ENCODE measurements around the gene NDRG3. TPM values are rescaled to one million over a fixed set of nuclear protein-coding genes. Genes with fewer than 3 reads are reported as not detected.
"Not testable (repeated sequence)": the region's sequence is repeated elsewhere in the genome, so short reads cannot be mapped to it uniquely, and the experiment has no call there.

Gene NDRG3
- polyA plus RNA-seq, 1 donor from 2014 or later, result 61.0 TPM

GRCh38 chr20:36613974-36614373 is 131.9 kb downstream of the NDRG3 start:
- H3K36me3 ChIP-seq (ENCODE audit: insufficient read depth, low read length), result no peaks in the 10 kb centered on the region

GRCh38 chr20:36611625-36612024 is 134.3 kb downstream of the NDRG3 start:
- Histone ChIP-seq H3K27me3 (ENCODE audit: insufficient read depth, low read depth, low read length) (no peaks in the 10 kb centered on the region), H3K27ac (ENCODE audit: low read length) (no peak overlapping the region), H3K9me2 (ENCODE audit: insufficient read depth, low read length) (no peaks in the 10 kb centered on the region), H3F3A (ENCODE audit: insufficient read depth, low read length, poor library complexity, severe bottlenecking) (no peaks in the 10 kb centered on the region), H4K20me1 (ENCODE audit: insufficient read depth) (no peaks in the 10 kb centered on the region), H3K9ac (ENCODE audit: low read length) (no peak overlapping the region), H3K9me3 (ENCODE audit: low read length) (no peaks in the 10 kb centered on the region), H3K36me3 (ENCODE audit: insufficient read depth, low read length) (no peaks in the 10 kb centered on the region), H2AFZ (ENCODE audit: low read depth, low read length) (no peak overlapping the region), H3K4me2 (ENCODE audit: low read length) (no peak overlapping the region), H3K4me3 (ENCODE audit: low read length) (no peak overlapping the region), H3K79me2 (replicated peaks; ENCODE audit: insufficient read depth, low read length) (peaks cover 15% of the 10 kb centered on the region)
- TF ChIP-seq RAD21 (conservative IDR thresholded peaks at IDR 0.05) (no peak), CTCF (IDR thresholded peaks at IDR 0.05; ENCODE audit: poor library complexity, severe bottlenecking) (no peak), POLR2AphosphoS5 (IDR thresholded peaks at IDR 0.05) (no peak), SMC3 (conservative IDR thresholded peaks at IDR 0.05; ENCODE audit: poor library complexity) (no peak), REST (IDR thresholded peaks at IDR 0.05; ENCODE audit: borderline replicate concordance) (no peak), EP300 (conservative IDR thresholded peaks at IDR 0.05; ENCODE audit: poor library complexity, severe bottlenecking) (no peak), TAF1 (IDR thresholded peaks at IDR 0.05; ENCODE audit: low read depth) (no peak), EZH2 (IDR thresholded peaks at IDR 0.05; ENCODE audit: borderline replicate concordance, insufficient read depth, low read length, poor library complexity, severe bottlenecking) (no peak), MXI1 (conservative IDR thresholded peaks at IDR 0.05; ENCODE audit: poor library complexity, severe bottlenecking) (no peak)

More at GRCh38 chr20:36613974-36614373, 131.9 kb downstream of the NDRG3 start:
- no peak overlapping the region for H3K4me2 ChIP-seq (ENCODE audit: low read length)
- TF ChIP-seq EZH2 (IDR thresholded peaks at IDR 0.05; ENCODE audit: borderline replicate concordance, insufficient read depth, low read length, poor library complexity, severe bottlenecking) (no peak), MXI1 (conservative IDR thresholded peaks at IDR 0.05; ENCODE audit: poor library complexity, severe bottlenecking) (no peak), SMC3 (conservative IDR thresholded peaks at IDR 0.05; ENCODE audit: poor library complexity) (no peak)
- H3K27me3 ChIP-seq (ENCODE audit: insufficient read depth, low read depth, low read length), result no peaks in the 10 kb centered on the region
- H4K20me1 ChIP-seq (ENCODE audit: insufficient read depth), result no peaks in the 10 kb centered on the region
- no peaks in the 10 kb centered on the region for H3K79me2 ChIP-seq (replicated peaks; ENCODE audit: insufficient read depth, low read length)
- no peaks in the 10 kb centered on the region for H3K9me2 ChIP-seq (ENCODE audit: insufficient read depth, low read length)
- no peak overlapping the region for H3K27ac ChIP-seq (ENCODE audit: low read length)
- H3K4me3 ChIP-seq (ENCODE audit: low read length), result no peak overlapping the region
- no peaks in the 10 kb centered on the region for H3F3A ChIP-seq (ENCODE audit: insufficient read depth, low read length, poor library complexity, severe bottlenecking)
- no peak overlapping the region for H2AFZ ChIP-seq (ENCODE audit: low read depth, low read length)
- H3K9ac ChIP-seq (ENCODE audit: low read length), result no peak overlapping the region
- no peaks in the 10 kb centered on the region for H3K9me3 ChIP-seq (ENCODE audit: low read length)

- not testable (repeated sequence) for H3K27ac ChIP-seq (ENCODE audit: low read length); H3K9me2 ChIP-seq (ENCODE audit: insufficient read depth, low read length); H3F3A ChIP-seq (ENCODE audit: insufficient read depth, low read length, poor library complexity, severe bottlenecking); H3K9me3 ChIP-seq (ENCODE audit: low read length); H4K20me1 ChIP-seq (ENCODE audit: insufficient read depth); H3K4me2 ChIP-seq (ENCODE audit: low read length); H2AFZ ChIP-seq (ENCODE audit: low read depth, low read length); H3K4me3 ChIP-seq (ENCODE audit: low read length); H3K9ac ChIP-seq (ENCODE audit: low read length); H3K36me3 ChIP-seq (ENCODE audit: insufficient read depth, low read length); H3K27me3 ChIP-seq (ENCODE audit: insufficient read depth, low read depth, low read length)
- peaks cover 25% of the 10 kb centered on the region for H3K79me2 ChIP-seq (replicated peaks; ENCODE audit: insufficient read depth, low read length)
These were observed 137.5 kb downstream of the NDRG3 start for GRCh38 chr20:36608388-36608728.
